Measurements from ENCODE around the gene IQCE. TPM values are rescaled to one million over a fixed set of nuclear protein-coding genes. Genes with fewer than 3 reads are reported as not detected.

The IQCE gene
- total RNA-seq, 2 donors from 2014 or later: 14.6 to 19.1 TPM

DNA sequence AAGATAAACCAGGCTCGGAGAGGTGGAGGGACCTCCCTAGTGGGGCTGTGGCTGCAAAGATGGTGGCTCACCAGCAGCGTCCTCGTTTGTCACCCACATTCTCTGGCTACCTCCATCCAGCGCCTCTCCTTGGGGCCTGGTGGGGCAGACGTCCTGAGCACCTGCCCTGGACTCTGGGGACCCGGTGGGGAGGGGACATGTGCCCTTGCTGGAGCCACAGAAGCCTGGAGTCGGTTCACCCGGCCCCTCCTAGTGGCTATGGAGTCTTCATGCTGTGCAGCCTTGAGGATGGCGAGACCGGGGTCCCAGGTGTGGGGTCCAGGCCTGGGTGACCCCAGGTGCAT, 87.5 kb downstream of the IQCE start:
- intact Hi-C loops (cut with DNase I): no loop called here
- no peak for DNase-seq (ENCODE audit: low spot score)

DNA sequence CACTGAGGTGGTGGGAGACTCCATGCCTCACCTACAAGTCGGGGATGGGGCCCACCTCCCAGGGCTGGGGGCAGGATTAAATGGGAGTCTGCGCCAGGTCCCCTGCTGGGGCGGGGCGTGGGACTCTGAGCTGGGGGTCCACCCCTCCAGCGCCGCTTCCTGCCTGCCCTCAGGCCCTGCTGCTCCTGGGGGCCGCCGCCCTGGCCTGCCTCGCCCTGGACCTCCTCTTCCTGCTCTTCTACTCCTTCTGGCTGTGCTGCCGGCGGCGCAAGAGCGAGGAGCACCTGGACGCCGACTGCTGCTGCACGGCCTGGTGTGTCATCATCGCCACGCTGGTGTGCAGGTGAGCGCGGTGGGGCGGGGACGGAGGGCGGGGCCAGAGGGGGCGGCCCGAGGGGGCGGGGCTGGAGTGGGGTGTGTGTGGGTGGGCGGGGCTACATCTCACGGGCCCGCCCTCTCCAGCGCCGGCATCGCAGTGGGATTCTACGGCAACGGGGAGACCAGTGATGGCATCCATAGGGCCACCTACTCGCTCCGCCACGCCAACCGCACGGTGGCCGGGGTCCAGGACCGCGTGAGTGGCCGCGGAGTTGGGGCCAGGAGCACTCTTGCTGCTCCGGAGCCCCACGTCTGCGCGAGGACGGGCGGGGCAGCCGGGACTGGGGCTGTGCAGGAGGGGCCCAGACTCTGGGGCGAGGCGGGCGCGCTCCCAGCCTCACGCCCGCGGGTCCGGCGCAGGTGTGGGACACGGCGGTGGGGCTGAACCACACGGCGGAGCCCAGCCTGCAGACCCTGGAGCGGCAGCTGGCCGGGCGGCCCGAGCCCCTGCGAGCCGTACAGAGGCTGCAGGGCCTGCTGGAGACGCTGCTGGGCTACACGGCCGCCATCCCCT, 88.1 kb downstream of the IQCE start:
- intact Hi-C loops (cut with DNase I): no loop called here
- DNase-seq (ENCODE audit: low spot score): peak; percentile 79

GRCh38 chr7:2647594-2648172, 88.9 kb downstream of the IQCE start:
- intact Hi-C loops (cut with DNase I): no loop called here
- DNase-seq (ENCODE audit: low spot score): peak; percentile 76

- intact Hi-C loops (cut with DNase I): no loop called here
- no peak for DNase-seq (ENCODE audit: low spot score)
Measured at GRCh38 chr7:2649139-2649838, 90.5 kb downstream of the IQCE start.

GRCh38 chr7:2649991-2650390, 91.2 kb downstream of the IQCE start:
- intact Hi-C loops (cut with DNase I): no loop called here
- DNase-seq (ENCODE audit: low spot score): no peak

GRCh38 chr7:2650451-2650850, 91.7 kb downstream of the IQCE start:
- intact Hi-C loops (cut with DNase I): no loop called here
- no peak for DNase-seq (ENCODE audit: low spot score)

DNA sequence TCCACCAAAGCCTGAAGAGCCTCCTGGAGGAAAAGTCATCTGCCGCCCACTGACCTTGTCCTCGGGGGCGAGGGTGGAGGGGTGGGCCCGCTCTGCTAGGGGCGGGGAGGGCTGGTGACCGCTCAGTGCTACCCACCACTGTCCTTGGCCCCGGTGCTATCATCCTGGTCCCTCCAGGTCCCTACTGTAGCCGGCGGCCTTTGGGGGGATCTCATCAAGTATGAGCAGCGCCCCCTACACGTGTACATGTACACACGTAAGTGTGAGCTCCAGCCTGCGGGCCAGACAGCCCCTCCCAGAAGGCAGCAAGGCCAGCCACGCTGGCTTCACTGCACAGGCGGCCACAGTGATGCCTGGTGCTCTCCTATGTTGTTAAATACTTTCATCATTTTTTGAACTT, 92.6 kb downstream of the IQCE start:
- DNase-seq (ENCODE audit: low spot score): peak; percentile 78
- intact Hi-C loops (cut with DNase I): no loop called here

DNA sequence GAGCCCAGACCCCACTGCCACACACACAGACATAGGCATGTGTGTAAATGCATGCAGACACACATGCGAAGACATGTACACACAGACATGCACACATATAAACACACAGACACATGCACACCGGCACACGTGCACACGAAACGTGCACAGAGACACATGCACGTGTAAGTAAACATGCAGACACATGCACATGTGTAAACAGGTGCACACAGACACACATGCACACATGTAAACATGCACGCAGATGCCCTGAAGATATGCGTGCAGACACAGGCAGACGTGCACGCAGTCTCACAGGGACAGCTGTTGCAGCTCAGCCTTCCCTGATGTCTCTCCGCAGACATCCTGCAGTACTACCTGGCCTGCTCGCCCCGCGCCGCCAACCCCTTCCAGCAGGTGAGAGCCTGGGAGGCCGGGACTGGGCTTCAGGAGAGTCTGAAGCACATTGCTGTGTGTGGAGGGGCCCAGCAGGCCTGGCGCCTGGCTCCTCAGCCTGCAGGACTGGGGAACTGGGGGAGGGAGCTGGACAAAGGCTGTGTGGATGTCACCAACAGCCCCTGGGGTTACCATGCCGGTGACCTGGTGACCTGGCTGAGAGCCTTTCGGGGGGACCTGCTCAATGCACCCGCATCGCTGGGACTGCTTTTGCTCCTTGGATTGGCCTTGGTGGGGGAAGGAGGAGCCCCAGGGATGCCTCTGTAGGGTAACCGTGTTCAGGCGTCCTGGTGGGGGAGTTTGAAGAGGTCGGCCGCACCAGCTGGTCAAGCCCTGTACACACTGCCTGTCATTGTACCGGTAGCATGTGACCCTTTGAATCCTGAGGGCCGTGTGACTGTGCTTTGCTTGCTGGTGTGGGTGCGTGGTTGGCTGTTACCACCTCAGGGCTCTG, 93.3 kb downstream of the IQCE start:
- DNase-seq (ENCODE audit: low spot score): no peak
- intact Hi-C loops (cut with DNase I): no loop called here

DNA sequence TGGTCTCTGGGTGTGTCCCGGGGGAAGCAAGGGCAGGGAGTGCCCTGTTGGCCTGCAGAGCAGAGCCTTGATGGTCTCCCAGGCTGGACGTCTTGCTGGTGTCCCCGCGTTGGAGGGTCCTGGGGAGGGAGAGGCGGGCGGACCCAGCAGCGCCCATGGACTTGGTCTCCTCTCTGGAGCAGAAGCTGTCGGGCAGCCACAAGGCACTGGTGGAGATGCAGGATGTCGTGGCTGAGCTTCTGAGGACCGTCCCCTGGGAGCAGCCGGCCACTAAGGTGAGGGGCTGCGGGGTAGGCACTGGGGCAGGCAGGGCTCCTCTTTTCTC, 93.9 kb downstream of the IQCE start:
- DNase-seq (ENCODE audit: low spot score): no peak
- intact Hi-C loops (cut with DNase I): no loop called here

GRCh38 chr7:2654059-2654458, 95.3 kb downstream of the IQCE start:
- DNase-seq (ENCODE audit: low spot score): no peak
- intact Hi-C loops (cut with DNase I): no loop called here

DNA sequence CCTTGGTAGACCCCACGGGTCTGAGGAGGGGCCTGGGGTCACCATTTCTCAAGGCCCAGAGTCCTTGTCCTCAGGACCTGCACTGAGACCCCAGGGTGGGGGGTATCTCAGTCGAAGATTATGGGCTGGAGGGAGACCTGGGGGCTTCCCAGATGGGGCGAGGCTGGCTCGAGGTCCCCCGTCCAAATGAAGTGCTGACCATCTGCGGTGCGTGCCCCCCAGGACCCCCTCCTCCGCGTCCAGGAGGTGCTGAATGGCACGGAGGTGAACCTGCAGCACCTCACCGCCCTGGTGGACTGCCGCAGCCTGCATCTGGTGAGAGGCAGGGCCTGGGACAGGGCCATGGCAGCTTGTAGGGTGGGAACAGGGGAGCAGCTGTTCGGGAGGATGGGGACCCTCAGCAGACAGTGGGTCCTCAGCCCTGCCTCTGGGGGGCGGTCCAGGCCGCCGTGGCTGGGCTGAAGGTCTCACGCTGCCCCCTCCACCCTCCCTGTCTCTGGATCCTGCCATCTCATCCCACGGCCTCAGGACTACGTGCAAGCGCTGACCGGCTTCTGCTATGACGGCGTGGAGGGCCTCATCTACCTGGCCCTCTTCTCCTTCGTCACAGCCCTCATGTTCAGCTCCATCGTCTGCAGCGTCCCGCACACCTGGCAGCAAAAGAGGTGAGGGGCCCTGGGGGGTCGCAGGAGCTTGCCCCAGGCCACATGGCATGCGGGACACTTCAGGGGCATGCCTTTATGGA, 97.3 kb downstream of the IQCE start:
- DNase-seq (ENCODE audit: low spot score): no peak
- intact Hi-C loops (cut with DNase I): no loop called here

DNA sequence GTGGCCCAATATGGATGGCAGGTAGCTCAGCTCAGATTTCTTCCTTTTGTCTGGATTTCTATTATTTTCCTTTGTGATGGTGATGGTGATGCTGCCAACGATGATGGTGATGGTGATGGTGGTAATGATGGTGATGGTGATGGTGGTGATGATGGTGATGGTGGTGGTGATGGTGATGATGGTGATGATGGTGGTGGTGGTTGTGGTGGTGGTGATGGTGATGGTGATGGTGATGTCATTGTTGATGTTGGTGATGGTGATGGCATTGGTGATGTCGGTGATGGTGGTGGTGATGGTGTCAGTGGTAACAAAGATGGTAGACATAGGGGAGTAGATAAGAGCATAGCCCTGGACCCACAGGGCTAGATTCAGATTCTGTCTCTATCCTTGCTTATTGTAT, 98.4 kb downstream of the IQCE start:
- no peak for DNase-seq (ENCODE audit: low spot score)
- intact Hi-C loops (cut with DNase I): no loop called here

- intact Hi-C loops (cut with DNase I): no loop called here
- no peak for DNase-seq (ENCODE audit: low spot score)
Measured at GRCh38 chr7:2657920-2658671, 99.3 kb downstream of the IQCE start.

DNA sequence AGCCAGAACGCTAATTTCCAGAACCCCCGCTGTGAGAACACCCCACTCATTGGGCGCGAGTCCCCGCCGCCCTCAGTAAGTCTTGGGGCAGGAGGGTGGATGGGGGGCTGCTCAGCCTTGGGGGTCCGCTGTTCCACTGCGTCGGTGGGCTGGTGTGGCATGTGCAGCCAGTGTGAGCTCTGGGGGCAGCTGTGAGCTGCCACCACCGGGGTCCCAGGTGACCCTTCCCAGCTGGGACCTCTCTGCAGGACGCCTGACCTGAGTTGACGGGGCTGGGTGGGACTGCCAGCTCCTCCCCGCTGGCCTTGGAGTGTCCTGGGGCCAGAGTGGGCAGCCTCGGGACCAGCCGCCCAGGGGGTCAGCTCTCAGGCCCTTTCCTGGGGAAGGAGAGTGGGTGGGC, 100.2 kb downstream of the IQCE start:
- intact Hi-C loops (cut with DNase I): no loop called here
- DNase-seq (ENCODE audit: low spot score): no peak

DNA sequence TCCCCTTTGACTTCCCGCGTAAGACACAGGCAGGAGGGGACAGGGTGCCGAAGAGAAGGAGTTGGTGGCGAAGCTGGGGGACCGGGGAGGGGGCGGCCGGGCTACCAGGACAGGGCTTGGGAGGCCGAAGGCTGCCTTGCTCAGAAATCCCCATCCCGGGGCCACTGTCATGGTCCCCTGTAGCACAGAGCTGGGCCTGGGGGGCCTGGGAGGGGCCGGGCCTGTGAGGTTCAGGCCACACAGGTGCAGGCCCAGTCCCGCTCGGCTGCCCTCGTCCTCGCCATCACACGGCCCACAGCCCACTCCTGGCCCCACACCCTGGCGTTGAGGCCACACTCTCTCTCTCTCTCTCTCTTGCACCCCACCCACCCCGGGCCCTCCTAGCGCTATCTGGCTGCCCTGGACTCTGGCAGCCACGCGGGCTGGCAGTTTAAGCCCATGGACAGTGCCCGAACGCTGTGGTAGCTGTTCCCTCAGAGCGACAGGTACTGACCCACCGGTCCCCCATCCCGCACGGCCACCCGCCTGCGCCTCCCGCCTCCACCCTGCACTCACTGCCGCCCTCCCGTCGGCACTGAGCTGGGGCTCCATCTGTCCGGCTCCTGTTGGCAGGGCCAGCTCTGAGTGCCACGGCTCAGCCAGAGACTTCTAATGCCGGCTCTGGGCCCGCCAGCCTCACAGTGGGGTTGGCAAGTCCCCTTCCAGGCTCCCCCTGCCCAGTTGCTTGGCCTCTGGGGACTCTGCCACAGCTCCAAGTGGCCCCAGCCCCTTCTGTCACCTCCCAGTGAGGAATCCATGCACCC, 101.0 kb downstream of the IQCE start:
- intact Hi-C loops (cut with DNase I): loop anchor here in 1 of 2 donors (10.0 kb wide), 1 partner anchor 185 kb away; the partner anchor contains the start of gene GRIFIN
- no peak for DNase-seq (ENCODE audit: low spot score)

DNA sequence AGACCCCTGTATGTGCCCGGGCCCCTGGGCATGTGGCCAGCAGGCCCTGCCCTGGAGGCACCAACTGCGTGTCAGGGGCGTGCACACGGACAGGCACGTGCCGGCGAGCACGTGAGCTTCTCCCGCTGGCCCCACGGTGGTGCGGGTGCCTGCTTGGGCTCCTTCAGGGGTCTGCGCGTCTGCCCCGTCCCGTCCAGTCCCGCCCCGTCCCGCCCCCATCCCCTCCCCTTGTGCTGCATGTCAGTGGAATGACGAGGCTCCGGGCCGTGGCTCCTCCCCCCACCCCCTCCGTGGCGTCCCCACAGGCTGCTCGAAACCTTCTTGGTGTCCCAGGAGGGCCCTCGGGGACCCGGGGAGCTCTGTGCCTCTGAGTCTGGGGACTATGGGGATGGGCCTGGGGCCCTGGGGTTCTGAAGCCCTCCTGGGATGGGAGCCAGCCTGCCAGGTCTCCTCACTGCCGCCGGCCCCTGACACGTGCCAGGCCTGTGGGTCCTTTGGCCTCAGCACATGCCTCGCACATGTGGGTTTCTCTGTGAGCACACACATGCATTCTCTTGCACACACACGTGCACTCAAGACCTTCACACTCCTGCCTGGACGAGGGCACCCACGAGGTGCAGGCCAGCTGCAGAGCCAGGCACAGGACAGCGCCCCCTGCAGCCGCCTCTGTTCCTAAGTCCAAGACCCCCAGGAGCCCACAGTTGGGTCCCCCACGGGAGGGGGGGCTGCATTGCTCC, 101.7 kb downstream of the IQCE start:
- intact Hi-C loops (cut with DNase I): loop anchor here in 1 of 2 donors (10.0 kb wide), 1 partner anchor 186 kb away; the partner anchor contains the start of gene GRIFIN
- DNase-seq (ENCODE audit: low spot score): no peak

DNA sequence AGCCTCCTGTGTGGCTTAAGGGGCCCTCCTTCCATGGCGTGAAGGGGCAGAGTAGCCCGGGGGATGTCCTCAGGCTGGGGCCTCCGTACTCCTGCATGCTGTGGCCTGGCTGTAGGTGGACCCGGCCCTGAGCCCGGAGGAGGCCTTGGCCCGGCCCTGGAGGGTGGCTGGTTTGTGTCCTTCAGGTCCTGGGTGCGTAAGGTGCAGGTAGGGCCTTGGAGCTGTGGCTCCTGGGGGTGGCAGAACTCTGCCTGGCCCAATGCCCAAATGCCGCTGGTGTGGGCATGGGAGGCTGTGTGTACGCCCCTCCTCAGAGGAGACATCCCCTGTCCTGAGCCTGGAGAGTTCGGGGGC, 102.3 kb downstream of the IQCE start:
- no peak for DNase-seq (ENCODE audit: low spot score)
- intact Hi-C loops (cut with DNase I): loop anchor here in 1 of 2 donors (10.0 kb wide), 1 partner anchor 186 kb away; the partner anchor contains the start of gene GRIFIN

All from posterior vena cava (tissue), 2 donors.